Aorta (tissue), 4 donors: Measurements from ENCODE around the gene MTFMT. TPM values are rescaled to one million over a fixed set of nuclear protein-coding genes. Genes with fewer than 3 reads are reported as not detected.

ENCODE experiments used
- polyA plus RNA-seq, 2 donors: library from polyadenylated mRNA; stranded (reverse); fragments of 200-250 nt; gene quantifications; one replicate each; pipeline ENCODE4 v1.2.3, GENCODE V29; 2013
- total RNA-seq, 2 donors: library from RNA; stranded (reverse); fragmentation: NEBNext Ultra II Directional; extraction: Animal tissue kit (Norgen Biotek cat#: 25700); gene quantifications; one replicate each; pipeline ENCODE4 v1.2.1, GENCODE V29; 2021
- donor health status: healthy with polysubstance abuse.
- donor health status: Bipolar disorder and iron deficiency.
- donor health status: DM: no; HTN: no; CAD: no.
- donor health status: DM: yes; HTN: yes; CAD: no.

The MTFMT gene
- total and polyA plus RNA-seq, 4 donors, result 6.1 to 15.2 (median 11.1) TPM

Other genes with a start within 250 kb of the MTFMT start
- 1 to 10 TPM in 1 of 2 donors, under 1 TPM in 1; 0.65 to 2.8 TPM for gene PIF1, start 204.0 kb downstream of the MTFMT start, total RNA-seq
- 1 to 10 TPM in 1 of 2 donors, under 1 TPM in 1; 0.50 to 4.2 TPM for gene PIF1, start 204.0 kb downstream of the MTFMT start, polyA plus RNA-seq
- 10 to 100 TPM; 46.2 to 50.4 TPM for gene PLEKHO2, start 187.7 kb downstream of the MTFMT start, total RNA-seq
- gene PLEKHO2, start 187.7 kb downstream of the MTFMT start, polyA plus RNA-seq, result 10 to 100 TPM; 12.2 to 13.5 TPM
- 10 to 100 TPM; 22.3 to 29.2 TPM for gene ANKDD1A, start 117.7 kb downstream of the MTFMT start, total RNA-seq
- gene ANKDD1A, start 117.7 kb downstream of the MTFMT start, polyA plus RNA-seq, result 10 to 100 TPM; 11.1 to 14.7 TPM
- 10 to 100 TPM; 58.0 to 77.0 TPM for gene SPG21, start 39.7 kb downstream of the MTFMT start, total RNA-seq
- 10 to 100 TPM; 54.6 to 72.6 TPM for gene SPG21, start 39.7 kb downstream of the MTFMT start, polyA plus RNA-seq
- gene SLC51B, start 15.7 kb upstream of the MTFMT start, total RNA-seq, result not detected
- gene SLC51B, start 15.7 kb upstream of the MTFMT start, polyA plus RNA-seq, result 10 to 100 TPM in 1 of 2 donors, not detected in 1; 31.4 TPM
- gene RASL12, start 38.4 kb upstream of the MTFMT start, total RNA-seq, result 100 to 1,000 TPM in 1 of 2 donors, 10 to 100 TPM in 1; 86.9 to 171 TPM
- 10 to 100 TPM; 51.3 to 82.1 TPM for gene RASL12, start 38.4 kb upstream of the MTFMT start, polyA plus RNA-seq
- 1 to 10 TPM; 1.5 TPM for gene KBTBD13, start 47.1 kb upstream of the MTFMT start, total RNA-seq
- under 1 TPM; 0.05 to 0.25 TPM for gene KBTBD13, start 47.1 kb upstream of the MTFMT start, polyA plus RNA-seq
- gene UBAP1L, start 85.6 kb upstream of the MTFMT start, total RNA-seq, result 10 to 100 TPM in 1 of 2 donors, 1 to 10 TPM in 1; 5.4 to 10.3 TPM
- gene UBAP1L, start 85.6 kb upstream of the MTFMT start, polyA plus RNA-seq, result 1 to 10 TPM in 1 of 2 donors, under 1 TPM in 1; 0.88 to 8.6 TPM
- gene PDCD7, start 104.2 kb upstream of the MTFMT start, total RNA-seq, result 10 to 100 TPM; 18.3 to 34.0 TPM
- gene PDCD7, start 104.2 kb upstream of the MTFMT start, polyA plus RNA-seq, result 10 to 100 TPM; 11.1 to 13.8 TPM
- 10 to 100 TPM; 33.4 to 43.9 TPM for gene CLPX, start 155.7 kb upstream of the MTFMT start, total RNA-seq
- 10 to 100 TPM; 11.0 to 19.8 TPM for gene CLPX, start 155.7 kb upstream of the MTFMT start, polyA plus RNA-seq
- gene CILP, start 181.8 kb upstream of the MTFMT start, total RNA-seq, result 100 to 1,000 TPM in 1 of 2 donors, under 1 TPM in 1; 0.84 to 170 TPM
- gene CILP, start 181.8 kb upstream of the MTFMT start, polyA plus RNA-seq, result 1 to 10 TPM in 1 of 2 donors, under 1 TPM in 1; 0.28 to 2.6 TPM